ENCODE results near the gene EFCAB5. TPM values are rescaled to one million over a fixed set of nuclear protein-coding genes. Genes with fewer than 3 reads are reported as not detected.
"Not testable (repeated sequence)": the region's sequence is repeated elsewhere in the genome, so short reads cannot be mapped to it uniquely, and the experiment has no call there.

EFCAB5 gene
- polyA plus RNA-seq, 4 donors, result 0.10 to 2.7 TPM; not detected in 2

DNA sequence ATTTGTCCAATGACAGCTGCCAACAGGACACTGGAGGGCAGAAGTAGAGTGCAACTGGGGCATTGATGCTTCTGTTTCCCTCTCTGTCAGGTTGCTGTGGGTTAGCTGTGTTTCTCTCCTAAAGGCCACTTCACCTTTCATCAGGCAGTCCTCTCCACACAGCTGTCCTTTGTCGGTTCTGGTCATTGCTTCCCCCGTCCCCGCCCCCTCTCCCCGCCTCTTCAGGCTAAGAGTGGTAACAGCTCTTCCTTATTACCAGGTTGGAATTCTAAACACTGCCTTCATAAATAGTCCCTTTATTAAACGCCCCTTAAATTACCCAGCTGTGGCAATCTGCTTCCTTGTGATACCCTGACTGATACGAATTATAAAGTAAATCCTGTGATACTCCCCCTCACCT, 143.4 kb downstream of the EFCAB5 start:
- FAIRE-seq (no peak), DNase-seq (no peak)
- Histone ChIP-seq H3K4me1 (ENCODE audit: control insufficient read depth in 3 of 3, insufficient read depth in 2 of 3, low read depth in 1 of 3, low read length in 2 of 3) (no peaks in the 10 kb centered on the region), H3K27me3 (ENCODE audit: control insufficient read depth in 3 of 3, insufficient read depth in 3 of 3, low read length in 3 of 3) (peaks cover 0 to 5% (median 0%) of the 10 kb centered on the region in 3 donors), H3K27ac (ENCODE audit: low read depth in 1 of 3, low read length in 2 of 3) (no peak overlapping the region), H3K36me3 (ENCODE audit: control insufficient read depth in 3 of 3, insufficient read depth in 2 of 3, low read depth in 1 of 3, low read length in 3 of 3) (no peaks in the 10 kb centered on the region), H3K9me3 (ENCODE audit: control insufficient read depth in 2 of 2, insufficient read depth in 1 of 2, low read depth in 1 of 2, low read length in 1 of 2) (no peaks in the 10 kb centered on the region), H3K4me3 (ENCODE audit: low read depth in 1 of 3, low read length in 3 of 3) (no peak overlapping the region)
- 17 to 27% (median 23%) methylated on average over 6 of the region's 6 CpGs for WGBS, 3 donors

DNA sequence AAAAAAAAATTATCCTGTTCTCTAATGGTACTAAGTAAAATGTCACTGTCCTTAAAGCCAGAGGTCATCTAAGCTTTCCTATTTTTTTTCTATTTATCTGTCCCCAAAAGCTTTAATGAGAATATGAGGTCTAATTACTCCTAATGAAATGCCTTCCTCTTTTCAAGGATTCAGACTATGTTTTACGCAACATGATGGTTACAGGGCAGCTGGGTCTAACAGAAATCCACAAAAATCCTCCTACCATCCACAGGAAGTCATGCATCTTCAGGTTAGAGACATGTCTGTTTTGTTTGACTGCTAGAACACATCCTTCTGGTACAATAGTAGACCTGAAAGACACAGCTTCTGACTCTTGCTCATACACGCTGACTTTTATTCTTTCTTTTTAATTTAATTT, 145.5 kb downstream of the EFCAB5 start:
- H3K27ac ChIP-seq (ENCODE audit: low read depth in 1 of 3, low read length in 2 of 3), result no peak overlapping the region
- WGBS, 3 donors, result 86 to 91% (median 89%) methylated on average over 2 of the region's 2 CpGs
- no peaks in the 10 kb centered on the region for H3K9me3 ChIP-seq (ENCODE audit: control insufficient read depth in 2 of 2, insufficient read depth in 1 of 2, low read depth in 1 of 2, low read length in 1 of 2)
- H3K27me3 ChIP-seq (ENCODE audit: control insufficient read depth in 3 of 3, insufficient read depth in 3 of 3, low read length in 3 of 3), result peaks cover 0 to 11% (median 0%) of the 10 kb centered on the region in 3 donors
- no peak overlapping the region for H3K4me3 ChIP-seq (ENCODE audit: low read depth in 1 of 3, low read length in 3 of 3)
- DNase-seq, result no peak
- H3K36me3 ChIP-seq (ENCODE audit: control insufficient read depth in 3 of 3, insufficient read depth in 2 of 3, low read depth in 1 of 3, low read length in 3 of 3), result no peaks in the 10 kb centered on the region
- H3K4me1 ChIP-seq (ENCODE audit: control insufficient read depth in 3 of 3, insufficient read depth in 2 of 3, low read depth in 1 of 3, low read length in 2 of 3), result no peaks in the 10 kb centered on the region
- no peak for FAIRE-seq

DNA sequence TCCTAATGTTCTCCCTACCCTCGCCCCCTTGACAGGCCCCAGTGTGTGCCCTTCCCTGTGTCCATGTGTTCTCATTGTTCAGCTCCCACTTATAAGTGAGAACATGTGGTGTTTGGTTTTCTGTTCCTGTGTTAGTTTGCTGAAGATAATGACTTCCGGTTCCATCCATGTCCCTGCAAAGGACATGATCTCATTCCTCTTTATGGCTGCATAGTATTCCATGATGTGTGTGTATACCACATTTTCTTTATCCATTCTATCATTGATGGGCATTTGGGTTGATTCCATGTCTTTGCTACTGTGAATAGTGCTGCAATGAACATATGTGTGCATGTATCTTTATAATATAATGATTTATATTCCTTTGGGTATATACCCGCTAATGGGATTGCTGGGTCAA, 146.0 kb downstream of the EFCAB5 start:
- H3K9me3 ChIP-seq (ENCODE audit: control insufficient read depth in 2 of 2, insufficient read depth in 1 of 2, low read depth in 1 of 2, low read length in 1 of 2); H3K4me1 ChIP-seq (ENCODE audit: control insufficient read depth in 3 of 3, insufficient read depth in 2 of 3, low read depth in 1 of 3, low read length in 2 of 3); H3K4me3 ChIP-seq (ENCODE audit: low read depth in 1 of 3, low read length in 3 of 3); DNase-seq; H3K27ac ChIP-seq (ENCODE audit: low read depth in 1 of 3, low read length in 2 of 3); FAIRE-seq; H3K36me3 ChIP-seq (ENCODE audit: control insufficient read depth in 3 of 3, insufficient read depth in 2 of 3, low read depth in 1 of 3, low read length in 3 of 3): not testable (repeated sequence)
- peaks cover 0 to 11% (median 0%) of the 10 kb centered on the region in 3 donors for H3K27me3 ChIP-seq (ENCODE audit: control insufficient read depth in 3 of 3, insufficient read depth in 3 of 3, low read length in 3 of 3)
- WGBS, 3 donors, result 91 to 96% (median 92%) methylated on average over 3 of the region's 3 CpGs

DNA sequence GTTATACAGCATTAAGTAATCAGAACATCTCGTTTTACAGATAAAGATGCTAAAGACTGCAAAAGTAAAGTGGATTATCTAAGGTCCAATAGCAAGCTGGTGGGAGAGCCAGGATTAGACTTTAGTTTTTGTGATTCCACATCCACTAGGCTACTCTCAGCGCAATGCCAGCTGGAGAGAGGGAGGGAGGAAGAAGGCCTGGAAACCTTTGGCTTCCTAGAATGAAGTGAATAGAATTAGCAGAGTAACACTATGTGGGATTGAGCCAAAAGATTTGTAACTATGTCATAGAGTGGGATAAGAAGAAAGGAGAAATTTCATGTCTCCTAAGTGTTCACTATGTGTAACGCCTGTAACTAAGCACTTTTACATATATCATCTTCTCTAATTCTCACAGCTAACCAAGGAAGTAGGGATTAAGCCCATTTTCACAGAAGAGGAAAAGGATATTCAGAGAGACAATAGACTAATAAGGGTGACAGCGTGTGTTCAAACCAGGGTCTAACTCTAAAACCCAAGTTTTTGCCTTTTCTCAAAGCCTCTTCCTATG, 149.8 kb downstream of the EFCAB5 start:
- Histone ChIP-seq H3K9me3 (ENCODE audit: control insufficient read depth in 2 of 2, insufficient read depth in 1 of 2, low read depth in 1 of 2, low read length in 1 of 2) (no peaks in the 10 kb centered on the region), H3K4me3 (ENCODE audit: low read depth in 1 of 3, low read length in 3 of 3) (no peak overlapping the region), H3K4me1 (ENCODE audit: control insufficient read depth in 3 of 3, insufficient read depth in 2 of 3, low read depth in 1 of 3, low read length in 2 of 3) (no peaks in the 10 kb centered on the region), H3K27me3 (ENCODE audit: control insufficient read depth in 3 of 3, insufficient read depth in 3 of 3, low read length in 3 of 3) (peaks cover 0 to 11% (median 0%) of the 10 kb centered on the region in 3 donors), H3K36me3 (ENCODE audit: control insufficient read depth in 3 of 3, insufficient read depth in 2 of 3, low read depth in 1 of 3, low read length in 3 of 3) (no peaks in the 10 kb centered on the region), H3K27ac (ENCODE audit: low read depth in 1 of 3, low read length in 2 of 3) (no peak overlapping the region)
- no peak for FAIRE-seq
- 69 to 81% (median 78%) methylated on average over 4 of the region's 4 CpGs for WGBS, 3 donors
- DNase-seq, result no peak

DNA sequence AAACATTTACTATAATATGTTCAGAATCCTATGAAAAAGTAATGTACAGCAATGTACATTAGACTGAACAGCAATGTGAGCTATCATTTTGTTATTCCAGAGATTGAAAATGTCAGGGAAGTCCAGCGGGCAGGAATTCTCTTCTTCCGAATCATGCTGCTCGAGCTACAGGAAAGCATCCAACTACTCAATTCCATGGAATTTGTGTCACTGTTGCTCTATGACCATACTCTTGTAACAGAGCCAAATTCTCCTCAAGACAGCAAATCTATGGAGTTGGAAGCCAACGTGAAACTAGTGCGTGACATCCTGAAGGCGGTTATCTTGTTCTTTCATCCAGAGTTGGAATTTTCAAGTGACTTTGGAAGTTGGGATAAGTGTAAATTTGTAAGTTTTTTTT, 150.3 kb downstream of the EFCAB5 start:
- no peak overlapping the region for H3K27ac ChIP-seq (ENCODE audit: low read depth in 1 of 3, low read length in 2 of 3)
- WGBS, 3 donors, result 54 to 73% (median 73%) methylated on average over 6 of the region's 6 CpGs
- no peak for FAIRE-seq
- no peak overlapping the region for H3K4me3 ChIP-seq (ENCODE audit: low read depth in 1 of 3, low read length in 3 of 3)
- H3K4me1 ChIP-seq (ENCODE audit: control insufficient read depth in 3 of 3, insufficient read depth in 2 of 3, low read depth in 1 of 3, low read length in 2 of 3), result no peaks in the 10 kb centered on the region
- no peak for DNase-seq
- peaks cover 0 to 11% (median 0%) of the 10 kb centered on the region in 3 donors for H3K27me3 ChIP-seq (ENCODE audit: control insufficient read depth in 3 of 3, insufficient read depth in 3 of 3, low read length in 3 of 3)
- no peaks in the 10 kb centered on the region for H3K9me3 ChIP-seq (ENCODE audit: control insufficient read depth in 2 of 2, insufficient read depth in 1 of 2, low read depth in 1 of 2, low read length in 1 of 2)
- no peaks in the 10 kb centered on the region for H3K36me3 ChIP-seq (ENCODE audit: control insufficient read depth in 3 of 3, insufficient read depth in 2 of 3, low read depth in 1 of 3, low read length in 3 of 3)

DNA sequence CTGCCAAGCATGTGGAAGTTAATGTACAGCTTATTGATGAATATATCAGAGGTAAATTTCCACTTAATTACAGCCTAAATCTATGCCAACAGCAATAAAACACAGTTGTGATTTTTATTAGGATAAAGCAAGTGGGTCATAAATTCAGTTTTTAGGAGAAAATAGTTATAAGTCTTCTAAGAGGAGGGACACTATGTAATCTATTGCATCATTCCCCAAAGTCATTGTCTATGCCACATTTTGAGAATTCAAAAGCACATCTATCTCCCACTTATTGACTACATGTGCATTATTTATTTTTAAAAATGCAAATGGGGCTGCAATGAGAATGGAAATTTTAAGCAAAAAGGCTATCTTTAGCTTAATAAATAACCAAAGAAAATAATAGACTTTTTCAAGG, 151.5 kb downstream of the EFCAB5 start:
- Histone ChIP-seq H3K4me1 (ENCODE audit: control insufficient read depth in 3 of 3, insufficient read depth in 2 of 3, low read depth in 1 of 3, low read length in 2 of 3) (no peaks in the 10 kb centered on the region), H3K9me3 (ENCODE audit: control insufficient read depth in 2 of 2, insufficient read depth in 1 of 2, low read depth in 1 of 2, low read length in 1 of 2) (no peaks in the 10 kb centered on the region), H3K27me3 (ENCODE audit: control insufficient read depth in 3 of 3, insufficient read depth in 3 of 3, low read length in 3 of 3) (peaks cover 0 to 11% (median 0%) of the 10 kb centered on the region in 3 donors), H3K4me3 (ENCODE audit: low read depth in 1 of 3, low read length in 3 of 3) (no peak overlapping the region), H3K36me3 (ENCODE audit: control insufficient read depth in 3 of 3, insufficient read depth in 2 of 3, low read depth in 1 of 3, low read length in 3 of 3) (no peaks in the 10 kb centered on the region), H3K27ac (ENCODE audit: low read depth in 1 of 3, low read length in 2 of 3) (no peak overlapping the region)
- no peak for DNase-seq
- no peak for FAIRE-seq

DNA sequence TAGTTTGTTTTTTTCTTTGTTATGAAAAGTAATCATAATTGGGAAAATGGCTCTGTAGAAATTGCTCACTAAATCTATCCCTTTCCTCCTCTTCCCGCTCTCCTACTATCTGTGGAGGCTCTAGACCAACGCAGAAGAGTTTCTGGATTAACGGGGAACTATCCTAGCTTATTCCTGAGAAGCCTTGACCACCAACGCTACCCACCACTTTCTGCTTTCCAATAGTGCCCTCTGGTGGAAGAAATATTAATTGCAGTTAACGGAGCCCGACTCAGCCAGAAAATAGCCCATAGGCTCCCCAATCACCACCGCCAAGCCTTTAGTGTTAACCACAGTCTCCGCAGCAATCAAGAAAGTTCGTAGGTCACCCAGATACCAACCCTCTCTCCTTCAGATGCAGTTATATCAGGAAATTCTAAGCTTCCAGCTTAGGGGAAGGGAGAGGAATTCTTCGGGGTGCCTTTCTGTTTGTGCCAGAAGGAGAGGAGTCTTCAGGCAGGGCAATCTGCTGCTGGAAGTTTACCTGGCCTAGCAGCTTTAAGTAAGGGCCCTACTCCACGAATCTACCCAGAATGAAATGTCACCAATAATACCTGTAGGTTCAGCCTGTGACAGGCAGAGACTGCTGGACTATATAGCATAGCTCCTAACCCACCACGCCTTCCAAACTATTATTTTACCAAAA, 152.2 kb downstream of the EFCAB5 start:
- no peak overlapping the region for H3K27ac ChIP-seq (ENCODE audit: low read depth in 1 of 3, low read length in 2 of 3)
- WGBS, 3 donors, result 10 to 17% (median 14%) methylated on average over 12 of the region's 12 CpGs
- no peaks in the 10 kb centered on the region for H3K9me3 ChIP-seq (ENCODE audit: control insufficient read depth in 2 of 2, insufficient read depth in 1 of 2, low read depth in 1 of 2, low read length in 1 of 2)
- no peaks in the 10 kb centered on the region for H3K36me3 ChIP-seq (ENCODE audit: control insufficient read depth in 3 of 3, insufficient read depth in 2 of 3, low read depth in 1 of 3, low read length in 3 of 3)
- no peaks in the 10 kb centered on the region for H3K4me1 ChIP-seq (ENCODE audit: control insufficient read depth in 3 of 3, insufficient read depth in 2 of 3, low read depth in 1 of 3, low read length in 2 of 3)
- DNase-seq, result peak; percentile 64 to 73
- no peak overlapping the region for H3K4me3 ChIP-seq (ENCODE audit: low read depth in 1 of 3, low read length in 3 of 3)
- peaks cover 0 to 11% (median 0%) of the 10 kb centered on the region in 3 donors for H3K27me3 ChIP-seq (ENCODE audit: control insufficient read depth in 3 of 3, insufficient read depth in 3 of 3, low read length in 3 of 3)
- no peak for FAIRE-seq

DNA sequence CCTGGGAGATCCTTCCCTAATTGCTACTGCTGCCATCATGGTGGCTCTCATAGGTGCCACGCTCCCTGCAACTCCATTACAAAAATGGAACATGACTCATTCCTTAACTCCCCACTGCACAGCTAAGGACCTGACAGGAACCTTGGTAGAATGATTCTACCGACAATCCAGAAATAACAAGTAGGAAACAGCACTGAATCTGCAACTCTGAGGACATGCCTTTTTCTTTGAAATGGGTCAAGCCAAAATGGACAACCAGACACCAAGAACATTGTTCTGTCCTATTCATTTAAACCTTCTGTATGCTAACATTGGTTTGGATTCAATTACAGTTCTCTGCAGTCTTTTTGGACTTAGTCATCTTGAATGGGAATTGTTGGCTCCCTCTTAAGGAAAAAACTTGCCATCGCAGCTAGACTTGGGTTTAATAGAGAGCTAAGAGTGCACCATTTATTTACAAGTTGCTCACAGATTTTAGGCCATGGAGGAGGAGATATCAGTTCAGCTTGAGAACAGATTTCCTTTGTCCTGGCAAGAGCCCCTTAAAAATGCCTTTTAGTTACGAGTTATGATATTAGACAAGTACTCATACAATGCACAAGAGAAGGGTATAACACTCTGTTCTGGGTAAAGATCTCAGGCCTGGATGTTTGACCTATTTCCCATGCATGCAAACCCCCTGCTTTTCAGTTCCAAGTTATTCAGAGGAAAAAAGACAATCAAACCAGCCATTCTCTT, 154.2 kb downstream of the EFCAB5 start:
- no peaks in the 10 kb centered on the region for H3K4me1 ChIP-seq (ENCODE audit: control insufficient read depth in 3 of 3, insufficient read depth in 2 of 3, low read depth in 1 of 3, low read length in 2 of 3)
- no peaks in the 10 kb centered on the region for H3K36me3 ChIP-seq (ENCODE audit: control insufficient read depth in 3 of 3, insufficient read depth in 2 of 3, low read depth in 1 of 3, low read length in 3 of 3)
- H3K27me3 ChIP-seq (ENCODE audit: control insufficient read depth in 3 of 3, insufficient read depth in 3 of 3, low read length in 3 of 3), result no peaks in the 10 kb centered on the region
- no peak overlapping the region for H3K27ac ChIP-seq (ENCODE audit: low read depth in 1 of 3, low read length in 2 of 3)
- 45 to 54% (median 53%) methylated on average over 4 of the region's 4 CpGs for WGBS, 3 donors
- no peaks in the 10 kb centered on the region for H3K9me3 ChIP-seq (ENCODE audit: control insufficient read depth in 2 of 2, insufficient read depth in 1 of 2, low read depth in 1 of 2, low read length in 1 of 2)
- no peak for FAIRE-seq
- DNase-seq, result peak; percentile 42 to 59
- no peak overlapping the region for H3K4me3 ChIP-seq (ENCODE audit: low read depth in 1 of 3, low read length in 3 of 3)
